H4 (cell line): ENCODE results near the gene HP. TPM values are rescaled to one million over a fixed set of nuclear protein-coding genes. Genes with fewer than 3 reads are reported as not detected.
"Not testable (repeated sequence)": the region's sequence is repeated elsewhere in the genome, so short reads cannot be mapped to it uniquely, and the experiment has no call there.

Source experiments
- DNase-seq: peaks from one replicate; pipeline ENCODE4 v3.0.0-alpha.2; 2015; ENCODE audit warnings: low spot score
- total RNA-seq: library from RNA; depleted of rRNA; stranded (reverse); fragments of >200 nt; shearing (Covaris generic); gene quantifications from 2 replicates; pipeline ENCODE4 v1.2.3, GENCODE V29; 2014

Gene HP
- total RNA-seq, 1 experiment from 2014 or later, result 0.08 TPM

DNA sequence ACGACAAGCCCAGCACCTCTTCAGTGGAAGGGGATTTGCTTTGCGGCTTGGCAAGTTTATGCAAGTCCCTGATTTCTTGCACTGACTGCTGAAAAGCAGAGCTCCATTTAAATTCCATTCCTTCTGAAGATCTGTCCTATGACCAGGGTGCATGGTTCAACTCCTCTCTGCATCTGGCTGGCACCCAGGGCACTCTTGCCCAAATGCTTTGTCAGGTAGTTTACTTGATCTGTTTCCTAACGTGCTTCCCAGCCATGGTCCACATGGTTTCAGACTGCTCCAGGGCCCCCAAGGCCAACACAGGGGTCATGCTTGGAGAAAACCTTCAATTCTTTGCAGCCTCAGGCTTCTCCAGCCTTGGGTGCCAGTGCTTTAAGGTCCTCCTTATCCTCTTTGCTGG, 11.2 kb upstream of the HP start:
- no peak for DNase-seq

DNA sequence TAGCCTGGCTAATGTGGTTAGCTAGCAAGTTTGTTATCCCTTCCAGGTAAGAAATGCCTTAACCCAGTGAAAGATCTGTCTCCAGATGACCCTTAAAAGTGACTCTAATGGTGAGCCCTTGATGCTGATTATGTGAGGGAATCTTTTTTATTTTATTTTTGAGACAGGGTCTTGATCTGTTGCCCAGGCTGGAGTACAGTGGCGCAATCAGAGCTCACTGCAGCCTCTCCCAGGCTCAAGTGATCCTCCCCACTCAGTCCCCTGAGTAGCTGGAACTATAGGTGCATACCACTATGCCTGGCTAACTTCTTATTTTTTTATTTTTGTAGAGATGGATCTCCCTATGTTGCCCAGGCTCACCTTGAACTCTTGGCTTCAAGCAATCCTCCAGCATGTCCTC, 10.8 kb upstream of the HP start:
- no peak for DNase-seq

DNA sequence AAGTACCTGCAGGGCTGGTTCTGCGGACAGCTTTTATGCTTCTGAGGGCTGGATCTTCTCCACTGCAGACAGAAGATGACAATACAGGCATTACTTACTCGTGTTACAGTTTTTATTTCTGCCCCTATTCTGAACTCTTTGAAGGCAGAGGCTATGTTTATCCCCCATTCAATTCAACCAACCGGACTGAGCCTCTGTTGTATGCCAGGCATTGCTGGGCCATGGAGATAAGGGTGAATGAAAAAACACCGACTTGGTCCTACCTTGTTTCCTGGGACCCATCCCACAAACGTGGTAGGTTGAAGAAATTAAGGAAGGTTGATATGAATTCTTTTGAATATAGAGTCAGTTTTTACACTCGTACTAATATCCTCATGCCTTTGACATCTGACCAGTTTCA, 10.0 kb upstream of the HP start:
- no peak for DNase-seq

DNA sequence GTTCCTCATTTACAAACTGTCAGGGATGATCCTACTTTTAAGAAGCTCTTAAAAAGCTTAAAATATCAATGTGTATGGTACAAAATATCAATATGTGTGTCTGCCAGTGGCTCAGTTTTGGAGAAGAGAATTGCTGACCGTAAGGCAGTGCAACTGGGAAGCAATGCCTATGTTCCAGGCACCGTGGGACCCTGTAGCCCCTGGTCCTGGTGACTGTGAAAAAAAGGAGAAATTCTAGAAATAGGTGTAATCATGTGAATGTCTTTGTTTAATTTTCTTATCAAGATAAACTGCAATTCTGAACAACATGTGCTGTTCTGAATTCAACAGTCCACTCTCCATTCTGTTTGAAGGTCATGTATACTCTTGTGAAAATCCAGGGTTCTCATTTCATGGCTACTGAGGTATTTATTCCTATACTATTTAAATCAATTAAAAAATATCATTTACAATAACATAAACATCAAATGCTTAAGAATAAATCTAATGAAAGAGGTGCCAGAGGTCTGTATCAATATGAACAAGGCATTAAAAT, 9.4 kb upstream of the HP start:
- no peak for DNase-seq

DNA sequence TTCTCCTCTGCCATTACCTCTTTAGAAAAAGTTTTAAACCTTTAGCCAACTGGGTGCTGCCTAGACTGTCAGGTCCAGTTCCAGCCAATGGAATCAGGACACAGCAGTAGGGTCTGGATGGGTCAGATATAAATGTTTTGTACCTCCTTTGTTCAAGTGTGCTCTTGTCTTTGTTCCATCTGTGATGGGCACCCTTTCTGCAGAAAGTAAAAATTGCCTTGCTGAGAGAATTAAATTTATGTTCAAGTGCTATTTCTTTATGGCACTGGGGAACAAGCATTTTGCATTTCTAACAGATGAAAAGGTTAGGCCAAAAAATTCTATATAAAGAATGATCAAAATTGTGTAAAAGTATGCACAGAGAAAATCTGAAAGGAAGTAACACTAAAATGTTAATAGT, 5.2 kb upstream of the HP start:
- no peak for DNase-seq

DNA sequence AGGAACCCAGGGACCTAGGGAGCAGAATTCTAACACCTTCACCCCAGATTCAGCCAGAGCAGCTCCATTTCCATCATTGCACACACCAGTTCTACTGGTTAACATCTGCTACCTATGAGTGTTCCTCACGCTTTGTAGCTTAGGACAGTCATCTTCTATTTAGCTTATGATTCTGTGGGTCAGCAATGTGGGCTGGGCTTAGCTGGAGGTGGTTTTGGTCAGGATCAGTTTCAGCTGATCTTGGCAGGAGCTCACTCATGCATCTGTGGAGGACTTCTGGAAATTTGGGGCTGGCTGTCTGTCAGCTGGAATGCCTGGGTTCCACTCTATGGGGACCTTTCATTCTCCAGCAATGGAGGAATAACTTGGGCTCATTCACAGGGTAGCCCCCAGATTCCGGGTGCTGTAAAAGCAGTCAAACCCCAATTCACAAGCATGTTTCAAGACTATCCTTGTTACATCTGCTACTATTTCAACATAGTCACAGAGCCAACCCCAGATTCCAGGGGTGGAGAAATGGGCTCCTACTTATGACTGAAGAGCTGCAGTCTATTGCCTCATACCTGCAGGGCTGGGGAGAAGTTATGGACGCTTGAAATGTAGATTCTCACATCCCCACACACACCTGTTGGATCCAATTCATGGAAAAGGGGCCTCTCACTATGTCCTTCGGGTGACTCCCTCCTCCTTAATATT, 3.4 kb upstream of the HP start:
- no peak for DNase-seq

DNA sequence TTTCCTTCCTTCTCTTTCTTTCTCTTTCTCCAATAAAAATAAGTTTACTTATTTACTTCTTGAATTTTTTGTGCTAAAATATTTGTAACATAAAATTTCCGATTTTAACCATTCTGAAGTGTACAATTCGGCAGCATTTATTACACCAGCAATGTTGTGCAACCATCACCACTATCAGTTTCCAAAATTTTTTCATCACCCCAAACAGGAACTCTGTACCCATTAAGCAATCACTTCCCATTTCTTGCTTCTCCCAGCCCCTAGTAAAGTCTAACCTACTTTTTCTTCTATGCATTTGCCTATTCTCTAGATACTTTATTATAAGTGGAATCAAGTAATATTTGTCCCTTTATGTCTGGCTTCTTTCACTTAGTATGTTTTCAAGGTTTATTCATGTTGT, 2.5 kb upstream of the HP start:
- no peak for DNase-seq

DNA sequence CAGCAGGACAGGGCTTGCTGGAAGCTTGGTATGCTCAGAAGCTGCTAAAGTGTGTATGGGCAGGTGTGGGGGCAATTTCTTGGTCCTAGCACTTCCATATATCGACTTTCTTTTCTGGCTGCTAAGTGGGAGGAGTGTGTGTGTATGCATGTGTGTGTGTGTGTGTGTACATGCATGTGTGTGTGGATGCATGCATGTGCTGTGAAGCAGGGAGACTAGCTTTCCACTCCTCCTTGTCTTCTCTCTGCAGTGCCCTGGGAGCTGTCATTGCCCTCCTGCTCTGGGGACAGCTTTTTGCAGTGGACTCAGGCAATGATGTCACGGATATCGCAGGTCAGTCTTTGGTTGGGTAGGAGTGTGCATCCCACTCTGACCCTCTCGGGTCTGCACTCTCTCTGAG, 1.6 kb downstream of the HP start:
- DNase-seq, result no peak

DNA sequence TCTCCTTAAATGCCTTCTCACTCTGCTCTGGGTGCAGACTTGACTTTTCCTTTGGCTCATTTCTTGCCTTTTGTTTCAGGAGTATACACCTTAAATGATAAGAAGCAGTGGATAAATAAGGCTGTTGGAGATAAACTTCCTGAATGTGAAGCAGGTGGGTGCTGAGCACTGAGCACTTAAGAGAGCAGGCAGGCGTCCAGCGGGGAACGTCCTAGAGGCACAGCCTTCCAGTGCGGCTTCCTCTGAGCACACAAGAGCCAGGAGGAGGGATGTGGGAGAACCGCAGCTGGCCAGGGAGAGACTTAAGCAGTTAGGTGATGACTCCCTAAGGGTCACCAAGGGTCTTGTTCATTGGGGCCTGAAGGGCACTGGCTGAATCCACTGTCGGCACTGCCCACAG, 3.0 kb downstream of the HP start:
- DNase-seq, result not testable (repeated sequence)

DNA sequence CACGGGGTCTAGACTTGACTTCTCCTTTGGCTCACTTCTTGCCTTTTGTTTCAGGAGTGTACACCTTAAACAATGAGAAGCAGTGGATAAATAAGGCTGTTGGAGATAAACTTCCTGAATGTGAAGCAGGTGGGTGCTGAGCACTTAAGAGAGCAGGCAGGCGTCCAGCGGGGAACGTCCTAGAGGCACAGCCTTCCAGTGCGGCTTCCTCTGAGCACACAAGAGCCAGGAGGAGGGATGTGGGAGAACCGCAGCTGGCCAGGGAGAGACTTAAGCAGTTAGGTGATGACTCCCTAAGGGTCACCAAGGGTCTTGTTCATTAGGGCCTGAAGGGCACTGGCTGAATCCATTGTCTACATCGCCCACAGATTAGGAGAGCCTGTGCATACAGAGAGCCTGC, 4.8 kb downstream of the HP start:
- DNase-seq, result not testable (repeated sequence)

DNA sequence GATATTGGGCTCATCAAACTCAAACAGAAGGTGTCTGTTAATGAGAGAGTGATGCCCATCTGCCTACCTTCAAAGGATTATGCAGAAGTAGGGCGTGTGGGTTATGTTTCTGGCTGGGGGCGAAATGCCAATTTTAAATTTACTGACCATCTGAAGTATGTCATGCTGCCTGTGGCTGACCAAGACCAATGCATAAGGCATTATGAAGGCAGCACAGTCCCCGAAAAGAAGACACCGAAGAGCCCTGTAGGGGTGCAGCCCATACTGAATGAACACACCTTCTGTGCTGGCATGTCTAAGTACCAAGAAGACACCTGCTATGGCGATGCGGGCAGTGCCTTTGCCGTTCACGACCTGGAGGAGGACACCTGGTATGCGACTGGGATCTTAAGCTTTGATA, 6.1 kb downstream of the HP start:
- DNase-seq, result no peak

DNA sequence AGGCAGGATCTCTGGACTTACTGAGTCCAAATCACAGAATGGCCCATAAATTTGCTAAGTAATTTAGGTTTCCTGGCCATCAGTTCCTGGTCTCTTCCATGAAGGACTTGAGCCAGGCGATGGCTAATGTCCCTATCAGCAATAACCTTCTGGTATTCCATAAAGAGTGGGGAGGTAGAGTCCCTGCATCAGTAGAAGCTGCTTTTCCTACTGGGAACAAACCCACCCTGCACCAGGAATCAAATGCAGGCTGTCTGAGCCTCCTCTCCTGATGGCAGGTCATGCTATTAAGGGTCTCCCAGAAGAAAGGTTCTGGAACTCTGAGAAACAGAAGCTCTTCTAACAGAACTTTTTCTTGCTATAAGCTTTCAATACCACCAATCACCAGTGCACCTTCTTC, 7.3 kb downstream of the HP start:
- DNase-seq, result no peak

DNA sequence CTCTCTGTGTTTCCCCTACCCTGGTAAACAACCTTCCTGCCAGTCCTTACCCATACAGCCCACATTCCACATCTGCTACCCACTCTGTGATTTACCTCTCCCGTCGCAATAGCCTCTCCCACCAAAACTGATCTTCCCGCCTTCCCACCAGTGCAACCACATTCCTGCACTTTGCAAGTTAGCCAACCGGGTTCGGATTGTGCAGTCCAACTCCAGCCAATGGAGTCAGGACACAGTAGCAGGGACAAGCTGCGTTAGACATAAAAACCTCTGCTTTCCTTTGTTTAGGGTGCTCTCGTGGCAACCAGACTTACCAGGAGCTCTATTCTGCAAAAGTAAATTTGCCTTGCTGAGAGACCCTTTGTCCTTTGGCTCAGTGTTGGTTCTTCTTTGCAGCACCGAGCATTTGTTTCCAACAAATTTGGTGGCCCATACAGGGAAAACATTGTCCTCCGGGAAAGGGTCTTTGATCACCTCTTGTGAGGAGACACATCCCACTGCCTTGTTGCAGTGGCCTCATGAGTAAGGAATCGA, 10.1 kb downstream of the HP start:
- no peak for DNase-seq

DNA sequence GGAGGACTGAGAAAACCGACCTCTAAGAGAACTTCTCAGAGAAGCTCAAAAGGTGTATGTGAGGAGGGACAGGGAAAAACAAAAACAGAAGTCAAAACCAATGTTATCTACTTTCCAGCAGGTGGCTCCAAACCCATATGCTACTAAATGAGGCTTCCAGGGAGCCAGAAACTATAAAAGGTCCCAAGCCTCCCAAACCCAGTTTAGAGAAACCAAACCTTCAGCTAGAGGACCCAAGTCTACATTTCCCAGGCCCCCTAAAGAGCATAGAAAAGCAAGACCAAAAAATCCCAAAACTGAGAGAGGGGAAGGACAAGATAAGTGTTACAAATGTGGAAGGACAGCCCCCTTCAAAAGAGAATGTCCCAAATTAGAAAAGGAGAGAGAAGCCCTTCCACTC, 12.4 kb downstream of the HP start:
- peak; percentile 26 for DNase-seq

DNA sequence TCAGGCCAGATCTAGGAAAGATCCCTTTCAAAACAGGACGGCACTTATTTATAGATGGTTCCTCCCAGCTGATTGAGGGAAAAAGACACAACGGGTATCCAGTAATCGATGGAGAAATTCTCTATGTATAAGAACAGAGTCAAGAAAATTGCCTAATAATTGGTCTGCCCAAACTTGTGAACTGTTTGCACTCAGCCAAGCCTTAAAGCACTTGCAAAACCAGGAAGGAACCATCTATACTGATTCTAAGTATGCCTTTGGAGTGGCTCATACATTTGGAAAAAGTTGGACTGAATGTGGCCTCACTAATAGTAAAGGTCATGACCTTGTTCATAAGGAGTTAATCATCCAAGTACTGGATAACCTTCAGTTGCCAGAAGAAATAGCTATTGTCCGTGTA, 14.6 kb downstream of the HP start:
- no peak for DNase-seq

DNA sequence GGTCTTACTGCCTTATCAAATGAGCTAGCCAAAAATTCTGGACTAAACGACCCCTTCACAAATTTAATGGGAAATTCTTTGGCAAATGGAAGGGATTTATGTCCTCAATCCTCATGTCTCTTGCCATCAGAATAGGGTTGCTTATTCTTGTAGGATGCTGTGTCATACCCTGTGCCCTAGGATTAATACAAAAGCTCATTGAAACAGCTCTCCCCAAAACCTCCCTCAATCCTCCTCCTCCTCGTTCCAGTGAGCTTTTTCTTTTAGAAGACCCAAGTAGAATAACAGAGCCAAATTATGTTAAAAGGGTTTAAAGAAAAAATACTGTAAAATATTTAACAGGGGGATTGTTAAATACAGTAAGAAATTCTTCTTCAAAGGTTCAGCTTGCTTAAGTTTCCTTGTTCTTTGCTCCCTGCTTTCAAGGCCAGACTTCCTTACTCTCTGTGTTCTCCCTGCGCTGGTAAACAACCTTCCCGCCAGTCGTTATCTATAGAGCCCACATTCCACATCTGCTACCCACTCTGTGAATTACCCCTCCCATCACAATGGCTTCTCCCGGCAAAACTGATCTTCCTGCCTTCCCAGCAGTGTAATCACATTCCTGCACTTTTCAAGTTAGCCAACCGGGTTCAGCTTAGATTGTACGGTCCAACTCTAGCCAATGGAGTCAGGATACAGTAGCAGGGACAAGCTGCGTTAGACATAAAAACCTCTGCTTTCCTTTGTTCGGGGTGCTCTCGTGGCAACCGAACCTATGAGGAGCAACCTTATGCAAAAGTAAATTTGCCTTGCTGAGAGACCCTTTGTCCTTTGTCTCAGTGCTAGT, 18.4 kb downstream of the HP start:
- no peak for DNase-seq

DNA sequence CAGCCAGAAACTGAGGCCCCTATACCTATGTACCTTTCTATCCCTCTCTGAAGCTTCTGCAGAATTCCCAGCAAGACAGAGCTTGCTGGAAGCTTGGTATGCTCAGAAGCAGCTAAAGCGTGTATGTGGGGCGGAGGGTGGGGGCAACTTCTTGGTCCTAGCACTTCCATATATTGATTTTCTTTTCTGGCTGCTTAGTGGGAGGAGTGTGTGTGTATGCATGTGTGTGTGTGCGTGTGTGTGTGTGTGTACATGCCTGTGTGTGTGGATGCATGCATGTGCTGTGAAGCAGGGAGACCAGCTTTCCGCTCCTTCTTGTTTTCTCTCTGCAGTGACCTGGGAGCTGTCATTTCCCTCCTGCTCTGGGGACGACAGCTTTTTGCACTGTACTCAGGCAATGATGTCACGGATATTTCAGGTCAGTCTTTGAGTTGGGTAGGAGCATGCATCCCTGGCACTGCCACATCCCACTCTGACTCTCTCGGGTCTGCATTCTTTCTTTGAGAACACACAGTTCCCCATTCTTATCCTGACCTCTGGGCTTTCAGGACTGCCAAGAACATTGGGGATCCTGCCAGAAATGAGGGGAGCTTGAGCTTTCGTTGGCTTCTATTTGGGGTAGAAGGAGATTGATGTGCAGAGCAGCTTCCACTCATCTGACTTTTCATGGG, 19.4 kb downstream of the HP start:
- no peak for DNase-seq

DNA sequence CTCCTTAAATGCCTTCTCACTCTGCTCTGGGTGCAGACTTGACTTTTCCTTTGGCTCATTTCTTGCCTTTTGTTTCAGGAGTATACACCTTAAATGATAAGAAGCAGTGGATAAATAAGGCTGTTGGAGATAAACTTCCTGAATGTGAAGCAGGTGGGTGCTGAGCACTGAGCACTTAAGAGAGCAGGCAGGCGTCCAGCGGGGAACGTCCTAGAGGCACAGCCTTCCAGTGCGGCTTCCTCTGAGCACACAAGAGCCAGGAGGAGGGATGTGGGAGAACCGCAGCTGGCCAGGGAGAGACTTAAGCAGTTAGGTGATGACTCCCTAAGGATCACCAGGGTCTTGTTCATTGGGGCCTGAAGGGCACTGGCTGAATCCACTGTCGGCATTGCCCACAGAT, 20.8 kb downstream of the HP start:
- DNase-seq, result not testable (repeated sequence)

DNA sequence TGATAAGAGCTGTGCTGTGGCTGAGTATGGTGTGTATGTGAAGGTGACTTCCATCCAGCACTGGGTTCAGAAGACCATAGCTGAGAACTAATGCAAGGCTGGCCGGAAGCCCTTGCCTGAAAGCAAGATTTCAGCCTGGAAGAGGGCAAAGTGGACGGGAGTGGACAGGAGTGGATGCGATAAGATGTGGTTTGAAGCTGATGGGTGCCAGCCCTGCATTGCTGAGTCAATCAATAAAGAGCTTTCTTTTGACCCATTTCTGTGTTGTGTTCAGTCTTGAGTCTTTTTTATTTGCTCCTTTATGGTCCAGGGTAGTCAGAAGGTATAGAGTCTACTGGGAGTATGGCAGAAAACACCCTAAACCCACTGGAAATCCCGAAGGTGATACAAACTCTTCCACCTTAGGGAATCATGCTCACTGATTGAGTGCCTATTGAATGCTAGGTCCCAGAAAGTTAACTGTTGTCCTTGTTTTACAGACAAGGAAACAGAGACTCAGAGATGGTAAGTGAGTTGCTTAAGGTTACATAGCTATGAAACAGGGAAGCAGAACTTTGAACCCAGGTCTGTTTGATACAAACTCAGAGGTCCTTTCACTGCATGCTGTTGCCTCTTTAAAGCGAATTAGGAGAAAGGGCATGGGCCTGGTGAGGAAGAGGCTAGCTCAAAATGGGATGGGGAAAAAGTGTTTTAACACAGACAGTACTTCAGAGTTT, 22.8 kb downstream of the HP start:
- not testable (repeated sequence) for DNase-seq

DNA sequence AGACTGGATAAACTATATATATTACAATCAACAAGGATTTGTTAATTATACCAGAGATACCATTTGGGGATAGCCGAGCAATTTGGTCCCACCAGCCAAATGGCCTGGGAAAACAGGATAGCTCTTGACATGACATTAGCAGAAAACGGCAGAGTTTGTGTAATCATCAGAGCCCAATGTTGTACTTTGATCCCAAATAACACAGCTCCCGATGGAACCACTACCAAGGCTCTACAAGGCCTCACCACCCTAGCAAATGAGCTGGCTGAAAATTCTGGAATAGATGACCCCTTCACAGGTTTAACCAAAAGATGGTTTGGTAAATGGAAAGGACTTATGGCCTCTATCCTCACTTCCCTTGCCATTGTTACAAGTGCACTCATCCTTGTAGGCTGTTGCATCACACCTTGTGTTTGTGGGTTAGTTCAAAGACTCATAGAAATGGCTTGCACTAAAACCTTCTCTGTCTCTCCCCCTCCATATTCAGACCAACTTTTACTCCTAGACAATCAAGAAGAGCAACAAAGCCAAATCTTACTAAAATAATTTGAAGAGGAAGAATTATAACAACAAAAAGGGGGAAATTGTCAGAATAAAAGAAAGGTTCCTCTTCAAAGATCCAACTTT, 29.6 kb downstream of the HP start:
- no peak for DNase-seq

DNA sequence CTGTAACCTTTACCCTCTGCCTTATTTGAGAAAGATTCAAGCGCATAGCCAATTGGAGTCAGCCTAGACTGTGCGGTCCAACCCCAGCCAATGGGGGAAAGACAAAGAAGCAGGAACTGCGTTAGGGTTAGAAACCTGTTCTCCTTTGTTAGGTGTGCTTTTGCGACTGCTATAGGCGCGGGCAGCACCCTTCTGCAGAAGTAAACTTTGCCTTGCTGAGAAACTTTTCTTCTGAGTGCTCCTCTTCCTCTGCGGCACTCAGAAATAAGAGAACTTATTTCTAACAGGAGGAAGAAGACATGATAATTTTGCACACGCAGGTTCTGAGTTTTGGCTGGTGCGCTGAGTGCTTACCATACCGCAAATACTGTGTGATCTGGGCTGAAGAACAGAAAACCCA, 30.1 kb downstream of the HP start:
- DNase-seq, result no peak
